NCI-H2029 (cell line): ENCODE data around the gene SPSB2.

Source experiments
- DNase-seq: peaks from one replicate; lab custom pipeline; 2025; lab: John Stamatoyannopoulos, UW

The SPSB2 gene

DNA sequence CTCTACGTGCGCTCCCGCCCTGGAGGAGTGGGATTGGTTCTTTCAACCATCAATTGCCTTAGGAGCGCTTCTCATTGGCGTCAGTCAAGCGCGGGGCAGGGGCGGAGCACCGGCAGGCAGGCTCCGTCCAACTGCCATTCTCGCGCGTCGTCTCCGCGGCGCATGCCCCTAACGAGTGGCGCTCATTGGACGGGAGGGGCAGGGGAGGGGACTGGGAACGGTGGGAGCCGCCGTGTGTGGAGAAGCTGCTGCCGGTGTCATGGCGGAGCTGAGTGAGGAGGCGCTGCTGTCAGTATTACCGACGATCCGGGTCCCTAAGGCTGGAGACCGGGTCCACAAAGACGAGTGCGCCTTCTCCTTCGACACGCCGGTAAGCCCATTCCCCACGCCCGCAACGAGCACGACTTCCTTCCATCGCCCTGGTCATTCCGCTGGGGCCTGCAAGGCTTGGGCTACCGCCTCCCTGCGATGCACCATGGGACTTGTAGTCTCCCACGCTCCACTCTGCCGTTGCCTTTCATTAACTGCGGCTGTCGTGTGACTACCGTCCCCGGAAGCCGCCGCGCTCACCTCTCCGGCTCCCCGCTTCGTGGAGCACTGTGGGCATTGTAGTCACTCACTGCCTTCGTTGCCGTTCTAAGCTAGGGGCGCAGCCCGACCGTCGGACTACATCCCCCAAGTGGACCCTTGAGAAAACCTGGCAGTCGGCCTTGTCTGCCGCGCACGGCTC, 21.0 kb downstream of the SPSB2 start, which contains the start of gene USP5:
TSS of gene USP5 (plus strand) at position 230 of the 730 bp plus-strand sequence. CDS start at position 260, 30 bp downstream.
- peak; percentile 99 for DNase-seq

DNA sequence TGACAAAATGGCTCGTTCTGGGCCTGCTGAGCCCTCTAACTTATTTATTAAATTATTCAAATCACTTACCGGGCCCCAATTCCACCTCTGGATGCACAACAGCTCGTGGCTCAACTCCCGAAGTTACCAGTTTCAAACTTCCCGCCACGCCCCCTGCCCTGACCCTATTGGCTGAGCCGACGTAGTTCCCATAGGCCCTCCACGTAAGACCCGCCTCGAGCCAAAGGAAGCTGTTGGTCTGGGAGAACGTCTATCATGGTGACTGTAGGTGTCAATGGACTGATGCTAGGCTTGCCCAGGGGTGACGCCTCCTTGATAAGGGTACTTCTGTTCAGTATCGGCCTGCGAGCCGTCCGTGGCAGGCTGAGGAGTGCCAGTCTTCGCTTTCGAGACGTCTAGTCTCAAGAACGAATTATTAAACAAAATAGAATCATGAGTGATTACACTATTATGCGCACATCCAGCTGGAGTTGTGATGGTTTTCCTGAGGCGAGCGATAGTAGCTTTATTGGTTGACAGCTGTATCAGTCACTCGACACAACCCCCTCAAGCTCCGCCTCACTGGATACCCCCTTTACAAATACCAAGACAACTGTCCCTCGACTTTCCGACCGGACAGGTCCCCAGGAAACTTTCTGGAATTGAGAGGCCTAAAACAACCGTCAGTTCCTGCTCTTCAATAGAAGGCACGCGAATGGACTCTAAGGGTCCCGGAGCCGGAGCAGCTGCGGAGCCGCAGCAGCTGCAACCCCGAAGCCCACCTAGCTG, 21.8 kb downstream of the SPSB2 start, which contains the start of gene CDCA3:
TSS of gene CDCA3 (minus strand) at position 134 of the 768 bp plus-strand sequence. CDS start 334 bp downstream, outside the sequence.
- DNase-seq, result peak; percentile 99

DNA sequence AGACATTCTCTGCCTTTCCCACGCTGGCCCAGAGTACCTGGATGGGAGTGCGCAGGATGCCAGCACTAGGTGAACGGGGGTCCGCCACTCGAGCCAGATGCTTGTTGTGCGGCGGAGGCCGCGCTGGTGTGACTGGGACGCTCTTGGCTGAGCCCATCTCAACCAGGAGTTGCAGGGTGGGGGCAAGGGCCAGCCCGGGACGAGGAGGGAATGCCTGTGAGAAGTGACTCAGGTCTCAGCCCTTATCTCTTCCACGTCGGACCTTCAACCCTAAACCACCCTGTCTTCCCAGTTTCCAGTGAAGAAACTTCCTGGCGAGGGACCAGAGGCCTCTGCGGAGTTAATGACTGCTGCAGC, 22.3 kb downstream of the SPSB2 start:
- no peak for DNase-seq

- DNase-seq, result no peak
These were observed 23.0 kb downstream of the SPSB2 start for GRCh38 chr12:6849976-6850560.

DNA sequence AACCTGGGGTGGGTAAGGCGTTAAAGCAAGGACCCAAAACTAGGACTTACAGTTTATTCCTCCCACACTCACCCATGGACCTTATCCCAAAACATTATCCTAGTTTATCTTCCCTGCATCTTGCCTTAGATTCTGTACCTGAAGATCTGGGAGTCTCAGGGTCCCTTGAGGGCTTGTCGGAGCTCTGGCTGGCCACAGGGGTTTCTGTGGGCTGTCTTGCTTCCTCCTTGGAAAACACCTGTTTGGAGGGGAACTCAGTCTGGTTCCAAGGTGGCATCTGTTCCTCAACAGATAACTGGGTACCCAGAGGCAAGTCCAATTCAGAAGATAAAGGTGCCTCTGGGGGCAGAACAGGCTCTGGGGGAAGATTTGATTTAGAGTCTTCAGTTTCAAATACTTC, 23.7 kb downstream of the SPSB2 start:
- DNase-seq, result no peak

DNA sequence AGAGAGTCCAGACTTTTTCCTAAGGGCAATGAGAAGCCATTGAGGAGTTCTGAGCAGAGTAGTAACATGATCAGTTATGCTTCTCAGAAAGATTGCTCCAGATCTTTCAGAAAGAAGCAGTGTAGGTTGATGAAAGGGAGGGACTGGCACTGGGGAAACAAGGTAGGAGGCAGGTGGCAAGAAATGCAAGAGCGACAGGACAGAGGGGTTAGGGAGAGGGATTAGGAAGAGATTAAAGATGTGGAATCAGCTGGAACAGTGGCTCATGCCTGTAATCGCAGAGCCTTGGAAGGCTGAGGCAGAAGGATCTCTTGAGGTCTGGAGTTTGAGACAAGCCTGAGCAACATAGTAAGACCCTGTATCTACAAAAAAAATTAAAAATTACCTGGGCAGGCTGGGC, 25.4 kb downstream of the SPSB2 start:
- no peak for DNase-seq

GRCh38 chr12:6846316-6846869, 26.7 kb downstream of the SPSB2 start:
- no peak for DNase-seq

GRCh38 chr12:6845395-6845794, 27.7 kb downstream of the SPSB2 start:
- DNase-seq, result no peak

DNA sequence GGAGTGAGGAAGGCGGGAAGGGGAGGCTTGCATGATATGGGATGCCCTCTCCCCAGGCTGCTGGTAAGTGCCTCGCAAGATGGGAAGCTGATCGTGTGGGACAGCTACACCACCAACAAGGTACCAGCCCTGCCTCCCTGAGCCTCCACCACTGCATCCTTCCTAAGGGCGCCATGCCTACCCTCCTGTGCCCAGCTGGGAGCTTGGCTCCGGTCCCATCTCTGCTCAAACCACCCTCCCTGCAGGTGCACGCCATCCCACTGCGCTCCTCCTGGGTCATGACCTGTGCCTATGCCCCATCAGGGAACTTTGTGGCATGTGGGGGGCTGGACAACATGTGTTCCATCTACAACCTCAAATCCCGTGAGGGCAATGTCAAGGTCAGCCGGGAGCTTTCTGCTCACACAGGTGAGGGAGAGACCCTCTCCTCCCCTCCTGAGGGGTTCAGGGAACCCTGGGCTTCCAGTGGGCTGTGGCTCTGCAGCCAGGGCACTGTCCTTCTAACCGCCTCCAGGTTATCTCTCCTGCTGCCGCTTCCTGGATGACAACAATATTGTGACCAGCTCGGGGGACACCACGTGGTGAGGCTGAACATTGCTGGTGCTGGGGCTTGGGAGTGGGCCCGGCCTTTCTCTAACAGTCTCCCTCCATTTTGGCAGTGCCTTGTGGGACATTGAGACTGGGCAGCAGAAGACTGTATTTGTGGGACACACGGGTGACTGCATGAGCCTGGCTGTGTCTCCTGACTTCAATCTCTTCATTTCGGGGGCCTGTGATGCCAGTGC, 29.8 kb downstream of the SPSB2 start:
- no peak for DNase-seq

DNA sequence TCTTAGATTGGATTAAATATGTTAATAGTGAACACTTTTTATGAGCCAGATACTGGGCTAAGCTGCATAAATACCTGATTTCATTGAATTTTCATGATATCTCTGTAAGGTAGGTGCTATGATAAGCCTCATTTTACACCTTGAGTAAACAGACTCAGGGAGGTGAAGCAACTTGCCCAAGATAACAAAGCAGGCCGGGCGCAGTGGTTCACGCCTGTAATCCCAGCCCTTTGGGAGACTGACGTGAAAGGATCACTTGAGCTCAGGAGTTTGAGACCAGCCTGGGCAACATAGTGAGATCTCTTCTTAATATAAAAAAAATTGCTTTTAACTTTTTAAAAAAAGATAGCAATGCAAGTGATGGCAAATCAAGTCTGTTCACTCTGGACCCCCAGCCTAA, 31.0 kb downstream of the SPSB2 start:
- DNase-seq, result no peak

GRCh38 chr12:6840761-6841515, 32.2 kb downstream of the SPSB2 start, which contains the start of gene GNB3:
GNB3 (plus strand) TSS chr12:6840925; CDS start chr12:6841288, 363 bp downstream.
- no peak for DNase-seq

DNA sequence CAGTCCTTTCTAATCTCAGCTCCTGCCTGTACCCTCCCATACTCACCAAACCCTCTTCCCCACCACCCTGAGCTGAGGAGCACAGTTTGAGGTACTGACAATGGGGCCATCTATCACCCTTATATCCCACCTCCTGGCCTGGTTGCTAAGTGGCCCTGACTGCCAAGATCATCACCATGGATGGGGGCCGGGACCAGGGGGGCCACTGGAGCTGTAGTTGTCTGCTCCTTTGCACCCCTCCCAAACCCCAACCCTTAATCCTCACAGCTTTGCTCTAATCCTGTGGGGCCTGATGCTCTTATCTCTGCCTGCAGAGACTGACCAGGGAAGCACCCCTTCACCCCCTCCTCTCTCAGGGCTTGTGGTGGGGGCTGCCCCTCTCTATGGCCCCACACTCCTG, 32.8 kb downstream of the SPSB2 start:
- no peak for DNase-seq

- no peak for DNase-seq
These were observed 33.5 kb downstream of the SPSB2 start for GRCh38 chr12:6839482-6840201.

DNA sequence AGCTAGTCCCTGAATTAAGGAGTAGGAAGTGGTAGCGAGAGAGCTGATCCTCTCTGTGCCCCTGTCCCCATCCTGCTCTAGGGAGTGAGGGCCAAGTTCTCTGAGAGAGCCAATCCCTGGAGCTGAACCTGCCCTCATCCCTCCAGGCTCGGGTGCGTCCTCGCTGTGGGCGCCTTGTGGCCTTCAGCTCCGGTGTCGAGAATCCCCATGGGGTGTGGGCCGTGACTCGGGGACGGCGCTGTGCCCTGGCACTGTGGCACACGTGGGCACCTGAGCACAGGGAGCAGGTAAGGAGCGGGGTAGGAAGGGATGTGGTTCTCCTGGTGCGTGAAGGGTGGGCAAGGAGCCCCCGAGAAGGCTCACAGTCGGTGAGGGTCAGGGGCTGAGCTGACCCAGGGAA, 34.2 kb downstream of the SPSB2 start:
- no peak for DNase-seq

GRCh38 chr12:6837370-6838060, 35.6 kb downstream of the SPSB2 start:
- no peak for DNase-seq

DNA sequence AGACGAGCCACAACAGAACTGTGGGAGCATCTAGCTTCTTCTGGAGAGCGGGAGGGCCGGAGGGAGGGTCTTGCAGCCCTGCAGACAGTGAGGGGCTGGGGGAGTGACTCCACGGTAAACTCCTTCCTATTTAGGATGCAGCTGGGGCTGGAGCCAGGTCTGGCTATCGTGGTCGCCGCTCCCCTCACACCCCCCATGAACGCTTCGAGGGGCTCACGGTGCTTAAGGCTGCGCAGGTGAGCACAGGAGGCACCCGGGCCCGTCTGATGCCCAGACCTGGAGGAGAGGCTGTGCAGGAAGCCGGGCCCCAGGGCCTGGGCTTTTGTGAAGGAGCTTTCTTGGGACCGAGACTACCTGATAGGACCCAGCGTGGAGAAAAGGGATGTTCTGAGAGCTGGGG, 36.3 kb downstream of the SPSB2 start:
- no peak for DNase-seq

DNA sequence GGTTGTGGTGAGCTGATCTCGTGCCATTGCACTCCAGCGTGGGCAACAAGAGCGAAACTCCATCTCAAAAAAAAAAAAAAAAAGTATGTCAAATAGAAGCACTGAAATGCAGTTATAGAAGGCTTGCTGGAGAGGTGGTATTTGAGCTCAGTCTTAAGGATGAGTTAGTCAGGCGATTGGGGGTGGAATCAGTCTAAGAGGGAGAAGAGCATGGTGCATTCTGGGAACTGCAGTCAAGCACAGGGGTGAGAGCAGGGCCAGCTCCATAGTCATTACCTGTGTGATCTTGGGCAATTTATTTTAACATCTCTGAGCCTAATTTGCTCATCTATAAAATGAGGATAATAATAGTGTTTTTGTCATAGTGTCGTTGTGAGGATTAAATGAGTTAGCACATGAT, 38.2 kb downstream of the SPSB2 start:
- DNase-seq, result no peak

DNA sequence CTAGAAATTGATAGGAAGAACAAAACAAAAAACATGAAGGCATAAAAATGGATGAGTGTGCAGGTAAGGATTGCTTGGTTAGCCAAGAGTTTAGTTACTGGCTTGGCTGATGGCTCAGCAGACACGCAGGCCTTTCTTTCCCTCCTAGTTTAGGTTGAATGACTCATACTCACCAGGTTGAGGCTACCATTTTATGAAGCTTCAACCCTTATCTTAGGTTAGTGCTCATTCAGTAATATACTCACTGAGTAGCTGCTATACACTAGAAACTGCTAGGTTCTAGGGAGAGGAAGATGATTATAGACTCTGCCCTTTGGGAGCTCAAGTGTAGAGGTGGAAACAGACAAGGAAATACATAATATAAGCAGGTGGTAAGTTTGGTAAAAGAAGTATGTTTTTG, 38.8 kb downstream of the SPSB2 start:
- no peak for DNase-seq

DNA sequence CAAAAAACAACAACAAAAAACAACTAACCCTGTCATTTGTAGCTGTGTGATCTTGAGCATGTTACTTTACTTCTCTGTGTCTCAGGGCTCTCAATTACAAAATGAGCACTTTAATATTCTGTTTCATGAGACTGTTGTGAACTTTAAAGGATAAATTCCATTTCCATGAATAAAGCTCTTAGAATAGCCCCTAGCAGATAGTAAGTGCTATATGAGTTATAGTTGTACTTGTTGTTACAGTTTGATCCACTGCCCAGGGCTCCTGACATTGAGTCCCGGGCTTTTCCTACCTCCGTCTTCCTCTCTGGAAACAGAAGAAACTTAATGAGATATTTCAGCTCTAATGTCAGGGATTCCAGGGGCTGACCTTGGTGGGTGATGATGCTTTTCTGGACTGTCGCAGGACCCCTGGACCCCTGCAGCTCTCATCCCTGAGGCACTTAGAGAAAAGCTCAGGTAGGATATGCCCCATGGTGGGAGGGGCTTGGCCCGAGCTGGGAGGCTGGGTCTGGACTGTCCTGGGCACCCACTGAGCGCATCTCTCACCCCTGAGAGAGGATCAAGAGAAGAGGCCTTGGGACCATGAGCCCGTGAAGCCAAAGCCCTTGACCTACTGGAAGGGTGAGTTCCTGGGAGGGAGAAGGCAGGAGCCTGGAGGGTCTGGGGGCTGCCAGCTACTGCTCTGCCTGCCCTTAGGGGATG, 39.8 kb downstream of the SPSB2 start:
- DNase-seq, result no peak
